Glomerular visceral epithelial cell (primary cell): ENCODE results near the gene TMEM120B.
A peak's percentile ranks its signal among the peaks of the same experiment; 100 is the strongest.
"Not testable (repeated sequence)": the region's sequence is repeated elsewhere in the genome, so short reads cannot be mapped to it uniquely, and the experiment has no call there.

ENCODE experiments used
- DNase-seq: peaks from one replicate; pipeline ENCODE4 v3.0.0-alpha.2; 2016; ENCODE audit errors: extremely low spot score

The TMEM120B gene

GRCh38 chr12:121709478-121709961, 3.0 kb upstream of the TMEM120B start:
- DNase-seq: peak; percentile 65

- DNase-seq: peak; percentile 56
These were observed 977 bp upstream of the TMEM120B start for GRCh38 chr12:121711361-121712189.

- DNase-seq: no peak
These were observed 427 bp upstream of the TMEM120B start for GRCh38 chr12:121712190-121712460.

- DNase-seq: no peak
These were observed 765 bp downstream of the TMEM120B start for GRCh38 chr12:121713257-121713777.

- no peak for DNase-seq
These were observed 1.2 kb downstream of the TMEM120B start for GRCh38 chr12:121713793-121714192.

GRCh38 chr12:121715055-121715454, 2.5 kb downstream of the TMEM120B start:
- not testable (repeated sequence) for DNase-seq

- DNase-seq: no peak
These were observed 3.4 kb downstream of the TMEM120B start for GRCh38 chr12:121715862-121716435.

GRCh38 chr12:121717041-121717699, 4.6 kb downstream of the TMEM120B start:
- peak; percentile 84 for DNase-seq

- DNase-seq: no peak
These were observed 6.2 kb downstream of the TMEM120B start for GRCh38 chr12:121718653-121719239.

GRCh38 chr12:121719926-121720414, 7.4 kb downstream of the TMEM120B start:
- DNase-seq: peak; percentile 87

- DNase-seq: no peak
These were observed 8.2 kb downstream of the TMEM120B start for GRCh38 chr12:121720762-121721161.

- DNase-seq: no peak
These were observed 10.0 kb downstream of the TMEM120B start for GRCh38 chr12:121722511-121722910.

- DNase-seq: no peak
These were observed 10.6 kb downstream of the TMEM120B start for GRCh38 chr12:121723200-121723599.

GRCh38 chr12:121724925-121725324, 12.4 kb downstream of the TMEM120B start:
- no peak for DNase-seq

GRCh38 chr12:121725423-121725822, 12.9 kb downstream of the TMEM120B start:
- no peak for DNase-seq

- DNase-seq: no peak
These were observed 16.5 kb downstream of the TMEM120B start for GRCh38 chr12:121729021-121729420.

- DNase-seq: no peak
These were observed 18.9 kb downstream of the TMEM120B start for GRCh38 chr12:121731473-121731872.

GRCh38 chr12:121733849-121734248, 21.3 kb downstream of the TMEM120B start:
- no peak for DNase-seq

GRCh38 chr12:121738340-121738858, 25.8 kb downstream of the TMEM120B start:
- DNase-seq: no peak

GRCh38 chr12:121740847-121741246, 28.3 kb downstream of the TMEM120B start:
- no peak for DNase-seq

GRCh38 chr12:121741743-121742142, 29.2 kb downstream of the TMEM120B start:
- DNase-seq: no peak

- DNase-seq: not testable (repeated sequence)
These were observed 33.0 kb downstream of the TMEM120B start for GRCh38 chr12:121745545-121745944.
